Prostate gland (tissue), 2 donors: ENCODE data around the gene SSUH2.

Source experiments
- POLR2A ChIP-seq: fragments of 450-650 bp; IDR thresholded peaks from one replicate; pipeline ENCODE4 v1.6.1; 2016; ENCODE audit warnings: antibody characterized with exemption, mild to moderate bottlenecking
- TF ChIP-seq, protein P1 (sequence below), 4 experiments: fragments of 200-600 bp in 2 of 4; fragments of 450-650 bp in 2 of 4; sonication (generic) in 2 of 4; IDR thresholded peaks; 1 replicate in 3 of 4; 2 replicates in 1 of 4; pipeline ENCODE4 v1.5.1; 2016 to 2019; ENCODE audit warnings: antibody characterized with exemption in 4 of 4, mild to moderate bottlenecking in 2 of 4, moderate library complexity in 2 of 4

GRCh38 chr3:8576841-8577571 lies 67.6 kb downstream of the SSUH2 start:
- TF ChIP-seq, protein P1, sequence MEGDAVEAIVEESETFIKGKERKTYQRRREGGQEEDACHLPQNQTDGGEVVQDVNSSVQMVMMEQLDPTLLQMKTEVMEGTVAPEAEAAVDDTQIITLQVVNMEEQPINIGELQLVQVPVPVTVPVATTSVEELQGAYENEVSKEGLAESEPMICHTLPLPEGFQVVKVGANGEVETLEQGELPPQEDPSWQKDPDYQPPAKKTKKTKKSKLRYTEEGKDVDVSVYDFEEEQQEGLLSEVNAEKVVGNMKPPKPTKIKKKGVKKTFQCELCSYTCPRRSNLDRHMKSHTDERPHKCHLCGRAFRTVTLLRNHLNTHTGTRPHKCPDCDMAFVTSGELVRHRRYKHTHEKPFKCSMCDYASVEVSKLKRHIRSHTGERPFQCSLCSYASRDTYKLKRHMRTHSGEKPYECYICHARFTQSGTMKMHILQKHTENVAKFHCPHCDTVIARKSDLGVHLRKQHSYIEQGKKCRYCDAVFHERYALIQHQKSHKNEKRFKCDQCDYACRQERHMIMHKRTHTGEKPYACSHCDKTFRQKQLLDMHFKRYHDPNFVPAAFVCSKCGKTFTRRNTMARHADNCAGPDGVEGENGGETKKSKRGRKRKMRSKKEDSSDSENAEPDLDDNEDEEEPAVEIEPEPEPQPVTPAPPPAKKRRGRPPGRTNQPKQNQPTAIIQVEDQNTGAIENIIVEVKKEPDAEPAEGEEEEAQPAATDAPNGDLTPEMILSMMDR (IDR thresholded peaks at IDR 0.05): no peak
- no peak for TF ChIP-seq POLR2A
